BE2C (cell line): ENCODE measurements around the gene LRCH4.
"Not testable (repeated sequence)": the region's sequence is repeated elsewhere in the genome, so short reads cannot be mapped to it uniquely, and the experiment has no call there.

Experiments used
- DNase-seq: peaks from one replicate; pipeline ENCODE4 v3.0.0-alpha.2; 2020
- H3K27me3 ChIP-seq: fragments of 250-450 bp; sonication (Bioruptor Pico); 2 replicates; pipeline ENCODE4 v1.5.1; 2020; ENCODE audit warnings: mild to moderate bottlenecking
- H3K36me3 ChIP-seq: fragments of 250-450 bp; sonication (Bioruptor Pico); 2 replicates; pipeline ENCODE4 v1.5.1; 2020; ENCODE audit warnings: mild to moderate bottlenecking
- H3K4me1 ChIP-seq: fragments of 250-450 bp; sonication (Bioruptor Pico); 2 replicates; pipeline ENCODE4 v1.5.1; 2020
- H3K4me3 ChIP-seq: 2 replicates; pipeline ENCODE4 v1.5.1; 2011; ENCODE audit warnings: low read depth, low read length
- H3K9me3 ChIP-seq: fragments of 250-450 bp; sonication (Bioruptor Pico); 2 replicates; pipeline ENCODE4 v1.5.1; 2020
- TF ChIP-seq, protein P1 (sequence below): IDR thresholded peaks from 2 replicates; pipeline ENCODE4 v1.5.1; 2012; ENCODE audit warnings: mild to moderate bottlenecking, low read depth, low read length

Gene LRCH4

DNA sequence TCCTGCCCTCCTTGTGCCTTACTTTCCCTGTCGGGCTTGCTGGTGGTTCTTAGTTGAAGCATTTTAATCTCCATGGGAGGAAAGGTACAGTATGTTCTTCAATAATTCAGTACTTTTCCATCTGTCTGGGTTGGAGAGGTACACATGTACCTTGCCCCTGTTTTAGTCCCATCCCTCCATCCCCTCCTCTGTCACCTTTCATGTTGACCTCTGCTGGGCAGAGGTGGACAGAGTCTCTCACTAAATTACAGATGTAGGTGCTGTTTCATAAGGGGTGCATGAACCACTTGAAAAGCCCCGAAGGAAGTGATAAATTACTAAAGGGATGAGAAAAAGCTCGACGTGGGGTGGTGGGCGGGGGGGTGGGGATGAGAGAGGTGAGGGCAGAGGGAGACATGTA lies 41.5 kb downstream of the LRCH4 start:
- H3K4me3 ChIP-seq: no peak overlapping the region
- no peaks in the 10 kb centered on the region; the same call in 1 of the 2 replicates for H3K36me3 ChIP-seq
- peaks cover 22% of the 10 kb centered on the region for H3K4me1 ChIP-seq
- H3K9me3 ChIP-seq: no peaks in the 10 kb centered on the region
- TF ChIP-seq, protein P1, sequence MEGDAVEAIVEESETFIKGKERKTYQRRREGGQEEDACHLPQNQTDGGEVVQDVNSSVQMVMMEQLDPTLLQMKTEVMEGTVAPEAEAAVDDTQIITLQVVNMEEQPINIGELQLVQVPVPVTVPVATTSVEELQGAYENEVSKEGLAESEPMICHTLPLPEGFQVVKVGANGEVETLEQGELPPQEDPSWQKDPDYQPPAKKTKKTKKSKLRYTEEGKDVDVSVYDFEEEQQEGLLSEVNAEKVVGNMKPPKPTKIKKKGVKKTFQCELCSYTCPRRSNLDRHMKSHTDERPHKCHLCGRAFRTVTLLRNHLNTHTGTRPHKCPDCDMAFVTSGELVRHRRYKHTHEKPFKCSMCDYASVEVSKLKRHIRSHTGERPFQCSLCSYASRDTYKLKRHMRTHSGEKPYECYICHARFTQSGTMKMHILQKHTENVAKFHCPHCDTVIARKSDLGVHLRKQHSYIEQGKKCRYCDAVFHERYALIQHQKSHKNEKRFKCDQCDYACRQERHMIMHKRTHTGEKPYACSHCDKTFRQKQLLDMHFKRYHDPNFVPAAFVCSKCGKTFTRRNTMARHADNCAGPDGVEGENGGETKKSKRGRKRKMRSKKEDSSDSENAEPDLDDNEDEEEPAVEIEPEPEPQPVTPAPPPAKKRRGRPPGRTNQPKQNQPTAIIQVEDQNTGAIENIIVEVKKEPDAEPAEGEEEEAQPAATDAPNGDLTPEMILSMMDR: no peak
- no peaks in the 10 kb centered on the region for H3K27me3 ChIP-seq
- DNase-seq: no peak

DNA sequence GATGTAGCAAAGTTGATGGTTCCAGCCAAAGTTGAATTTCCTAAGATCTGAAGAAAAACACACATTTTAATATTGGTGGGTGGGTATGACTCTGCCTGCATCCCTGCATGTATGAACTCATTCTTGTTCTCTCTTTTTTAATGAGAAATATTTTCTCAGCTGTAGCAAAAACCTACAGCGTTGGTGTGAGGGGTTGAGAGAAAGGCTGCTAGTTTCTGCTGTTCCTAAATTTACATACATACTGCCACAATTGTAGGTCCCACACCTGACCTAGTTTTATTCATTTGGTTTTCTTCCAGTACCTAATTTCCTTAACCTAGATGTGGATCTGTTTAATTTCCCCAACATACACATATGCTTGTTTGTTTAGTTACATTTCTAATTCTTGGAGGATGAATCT lies 42.3 kb downstream of the LRCH4 start:
- TF ChIP-seq, protein P1: no peak
- H3K27me3 ChIP-seq: no peaks in the 10 kb centered on the region
- no peak for DNase-seq
- no peaks in the 10 kb centered on the region for H3K9me3 ChIP-seq
- H3K36me3 ChIP-seq: no peaks in the 10 kb centered on the region; the same call in 1 of the 2 replicates
- H3K4me3 ChIP-seq: no peak overlapping the region
- peaks cover 22% of the 10 kb centered on the region for H3K4me1 ChIP-seq

DNA sequence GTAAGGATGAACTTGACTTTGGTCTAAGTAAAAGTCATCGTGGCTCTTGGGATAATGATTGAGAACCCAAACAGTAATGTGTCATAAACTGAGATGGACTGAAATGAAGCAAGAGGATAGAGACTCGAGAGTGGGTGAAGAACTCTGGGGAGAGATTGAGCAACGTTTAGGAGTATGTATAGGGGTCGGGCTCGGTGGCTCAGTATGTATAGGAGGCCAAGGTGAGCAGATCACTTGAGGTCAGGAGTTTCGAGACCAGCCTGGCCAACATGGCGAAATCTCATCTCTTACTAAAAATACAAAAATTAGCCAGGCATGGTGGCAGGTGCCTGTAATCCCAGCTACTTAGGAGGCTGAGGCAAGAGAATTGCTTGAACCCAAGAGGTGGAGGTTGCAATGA lies 44.6 kb downstream of the LRCH4 start:
- not testable (repeated sequence) for H3K9me3 ChIP-seq, DNase-seq, H3K27me3 ChIP-seq, H3K36me3 ChIP-seq, H3K4me3 ChIP-seq
- peaks cover 16% of the 10 kb centered on the region for H3K4me1 ChIP-seq

DNA sequence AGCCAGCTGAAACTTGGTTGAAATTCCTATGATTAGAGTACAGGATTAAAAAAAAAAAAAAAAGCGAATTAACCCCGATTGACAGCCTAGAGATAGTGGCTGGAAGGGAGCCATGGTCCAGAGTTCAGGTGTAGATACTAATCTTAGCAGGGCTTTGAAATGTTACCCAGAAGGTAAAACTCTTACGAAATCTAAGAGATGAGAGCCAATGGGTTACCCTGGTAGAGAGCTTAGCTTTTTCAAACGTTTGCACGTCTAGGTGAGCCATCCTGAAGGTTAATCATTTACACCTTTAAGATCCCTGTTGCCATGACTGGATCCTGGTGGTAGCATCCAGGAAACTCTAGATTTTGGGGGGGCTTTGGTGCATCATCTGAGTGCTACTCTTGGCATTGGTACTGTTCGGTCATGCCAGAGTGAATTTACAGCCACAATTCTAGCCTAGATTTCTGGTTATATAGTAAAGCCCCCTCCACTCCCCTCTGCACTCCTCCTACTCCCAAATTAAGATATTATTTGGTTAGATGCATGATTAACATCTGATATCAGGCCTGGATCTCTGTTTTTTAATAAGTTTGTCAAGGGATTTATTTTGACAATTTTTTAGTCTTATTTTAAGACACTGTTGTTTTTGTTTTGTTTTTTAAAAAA lies 45.7 kb downstream of the LRCH4 start:
- H3K27me3 ChIP-seq: no peaks in the 10 kb centered on the region
- no peaks in the 10 kb centered on the region for H3K9me3 ChIP-seq
- peak overlapping the region; percentile 73 for H3K4me3 ChIP-seq
- TF ChIP-seq, protein P1: no peak
- no peaks in the 10 kb centered on the region for H3K36me3 ChIP-seq
- peaks cover 5% of the 10 kb centered on the region for H3K4me1 ChIP-seq
- no peak for DNase-seq

DNA sequence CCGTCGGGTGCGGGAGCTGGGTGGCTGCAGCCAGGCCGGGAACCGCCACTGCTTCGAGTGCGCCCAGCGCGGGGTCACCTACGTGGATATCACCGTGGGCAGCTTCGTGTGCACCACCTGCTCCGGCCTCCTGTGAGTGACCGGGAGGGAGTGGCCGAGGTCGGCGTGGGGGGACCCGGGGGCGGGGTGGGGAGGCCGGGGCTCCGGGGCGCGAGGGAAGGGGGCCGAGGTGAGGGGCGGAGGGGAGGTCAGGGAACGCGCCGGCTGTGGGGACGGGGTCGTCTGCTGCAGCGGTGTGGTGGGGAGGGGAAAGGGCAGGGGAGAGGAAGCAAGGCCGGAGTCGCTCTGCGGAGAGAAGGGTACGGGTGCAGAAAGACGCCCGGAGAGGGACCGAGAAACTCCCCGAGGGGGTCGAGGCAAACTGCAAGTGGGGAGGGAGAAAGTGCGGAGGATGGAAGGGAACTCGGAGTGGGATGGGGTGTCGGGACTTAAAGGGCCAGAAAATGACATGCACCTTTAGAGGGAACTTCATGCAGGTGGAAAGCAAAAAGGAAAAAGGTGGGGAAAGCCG lies 46.4 kb downstream of the LRCH4 start:
- Histone ChIP-seq H3K4me1 (no peaks in the 10 kb centered on the region), H3K36me3 (no peaks in the 10 kb centered on the region), H3K9me3 (no peaks in the 10 kb centered on the region), H3K4me3 (peak overlapping the region; percentile 73), H3K27me3 (no peaks in the 10 kb centered on the region)
- TF ChIP-seq, protein P1: no peak
- peak; percentile 22 for DNase-seq

DNA sequence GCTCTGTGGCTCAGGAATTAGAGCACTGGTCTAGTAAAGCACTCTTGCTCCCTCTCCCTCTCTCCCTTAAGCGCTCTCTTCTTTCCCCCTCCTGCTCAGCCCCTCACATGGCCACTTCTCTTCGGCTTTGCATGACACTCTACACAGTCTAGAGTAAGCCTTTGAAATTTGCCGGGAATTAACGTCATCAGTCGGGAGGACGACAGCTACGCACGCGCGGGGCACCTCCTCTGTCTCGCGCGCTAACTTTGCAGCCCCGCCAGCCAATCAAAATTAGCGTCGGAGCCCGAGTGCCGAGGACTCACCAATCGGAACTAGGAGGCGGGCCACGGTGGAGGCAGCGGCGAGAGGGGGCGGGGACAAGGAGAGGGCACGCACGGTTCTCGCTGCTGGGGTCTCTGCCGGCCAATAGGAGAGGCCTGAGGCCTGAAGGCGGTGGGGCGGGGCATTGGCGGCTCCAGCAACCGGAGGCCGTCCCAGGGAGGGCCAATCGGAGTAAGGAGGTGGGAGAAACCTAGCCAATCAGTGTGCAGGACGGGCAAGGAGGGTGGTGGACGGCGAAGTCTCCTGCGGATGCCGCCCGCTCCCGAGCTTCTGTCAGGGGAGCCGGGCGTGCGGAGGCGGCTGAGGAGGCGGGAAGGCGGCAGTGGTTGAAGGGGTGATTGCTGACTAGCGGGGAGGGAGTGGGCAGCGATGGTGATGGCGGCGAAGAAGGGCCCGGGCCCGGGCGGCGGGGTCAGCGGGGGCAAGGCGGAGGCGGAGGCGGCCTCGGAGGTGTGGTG lies 47.1 kb downstream of the LRCH4 start, which contains the start of gene AGFG2:
TSS of gene AGFG2 (plus strand) at position 550 of the 782 bp plus-strand sequence. CDS start at position 694, 144 bp downstream.
- TF ChIP-seq, protein P1: no peak
- Histone ChIP-seq H3K4me1 (no peaks in the 10 kb centered on the region), H3K36me3 (no peaks in the 10 kb centered on the region), H3K27me3 (no peaks in the 10 kb centered on the region), H3K4me3 (peak within 1 kb of the TSS; percentile 73), H3K9me3 (no peaks in the 10 kb centered on the region)
- DNase-seq: peak; percentile 100
